ENCODE data around the gene MATK. TPM values are rescaled to one million over a fixed set of nuclear protein-coding genes. Genes with fewer than 3 reads are reported as not detected.

MATK gene
- total RNA-seq, 1 experiment from 2014 or later: 28.3 TPM

DNA sequence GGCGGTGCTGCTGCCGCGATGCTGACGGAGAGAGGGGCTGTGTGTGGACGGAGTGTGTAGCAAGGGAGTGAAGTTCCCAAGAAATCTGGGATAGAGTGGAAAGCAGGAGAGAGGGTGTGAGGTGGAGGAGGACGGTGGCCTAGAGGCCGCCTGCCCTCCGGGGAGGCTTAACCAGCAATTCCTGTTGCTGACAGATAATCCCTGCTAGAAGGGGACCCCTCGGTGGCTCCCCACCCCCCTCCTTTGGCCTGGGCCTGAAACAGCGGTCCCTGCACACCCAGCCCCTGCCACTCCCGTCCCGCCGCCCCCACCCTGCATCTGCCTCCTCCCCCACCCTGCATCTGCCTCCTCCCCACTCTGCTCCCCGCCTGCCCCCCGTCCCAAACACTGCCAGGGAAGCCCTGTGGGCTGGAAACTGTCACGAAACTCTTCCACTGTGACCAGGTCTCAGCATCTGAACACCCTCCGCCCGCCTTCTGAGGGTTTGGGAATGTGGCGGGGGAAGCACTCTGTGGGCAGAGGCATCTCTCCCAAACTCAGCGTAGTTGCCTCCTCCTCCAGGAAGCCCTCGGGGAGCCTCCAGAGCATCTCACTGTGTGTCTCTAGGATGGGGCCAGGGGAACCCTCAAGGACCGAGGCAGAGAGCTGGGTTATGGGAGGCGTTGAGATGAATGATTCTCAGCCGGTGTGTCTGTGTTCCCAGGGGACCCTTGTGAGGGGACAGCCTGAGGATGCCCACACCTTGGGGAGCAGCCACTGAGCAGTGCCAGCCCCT lies 17.1 kb upstream of the MATK start:
- DNase-seq (ENCODE audit: low spot score): no peak
- ATAC-seq: no peak
- Mint-ChIP-seq H3K4me3 (no peak overlapping the region), H3K4me1 (0 out of 2 replicates have a peak, but pooled peaks cover 4% of the 10 kb centered on the region), H3K9me3 (peaks cover 6% of the 10 kb centered on the region), H3K36me3 (no peaks in the 10 kb centered on the region), H3K27ac (no peak overlapping the region), H3K27me3 (ENCODE audit: low read depth) (peaks cover 32% of the 10 kb centered on the region)
- TF ChIP-seq RELA (CRISPR knock-in tag; IDR thresholded peaks at IDR 0.05; ENCODE audit: borderline replicate concordance): no peak
- no peak for TF ChIP-seq PRRX2 (CRISPR knock-in tag; IDR thresholded peaks at IDR 0.05)
- no peak for TF ChIP-seq ZNF263 (CRISPR knock-in tag; IDR thresholded peaks at IDR 0.05; ENCODE audit: low read depth)
- TF ChIP-seq, protein P1, sequence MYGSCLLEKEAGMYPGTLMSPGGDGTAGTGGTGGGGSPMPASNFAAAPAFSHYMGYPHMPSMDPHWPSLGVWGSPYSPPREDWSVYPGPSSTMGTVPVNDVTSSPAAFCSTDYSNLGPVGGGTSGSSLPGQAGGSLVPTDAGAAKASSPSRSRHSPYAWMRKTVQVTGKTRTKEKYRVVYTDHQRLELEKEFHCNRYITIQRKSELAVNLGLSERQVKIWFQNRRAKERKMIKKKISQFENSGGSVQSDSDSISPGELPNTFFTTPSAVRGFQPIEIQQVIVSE (CRISPR knock-in tag; IDR thresholded peaks at IDR 0.05; ENCODE audit: borderline replicate concordance): no peak
- no peak for TF ChIP-seq CBFB (CRISPR knock-in tag; IDR thresholded peaks at IDR 0.05; ENCODE audit: low read depth)
- TF ChIP-seq TCF7 (CRISPR knock-in tag; IDR thresholded peaks at IDR 0.05; ENCODE audit: low read depth): no peak
- TF ChIP-seq CREB1 (CRISPR knock-in tag; IDR thresholded peaks at IDR 0.05): no peak
- no peak for TF ChIP-seq ZNF671 (CRISPR knock-in tag; IDR thresholded peaks at IDR 0.05)
- no peak for TF ChIP-seq MXD4 (CRISPR knock-in tag; IDR thresholded peaks at IDR 0.05; ENCODE audit: borderline replicate concordance)
- TF ChIP-seq ELF4 (CRISPR knock-in tag; IDR thresholded peaks at IDR 0.05; ENCODE audit: low read depth): no peak
- no peak for TF ChIP-seq TEAD1 (CRISPR knock-in tag; IDR thresholded peaks at IDR 0.05)
- TF ChIP-seq, protein P2, sequence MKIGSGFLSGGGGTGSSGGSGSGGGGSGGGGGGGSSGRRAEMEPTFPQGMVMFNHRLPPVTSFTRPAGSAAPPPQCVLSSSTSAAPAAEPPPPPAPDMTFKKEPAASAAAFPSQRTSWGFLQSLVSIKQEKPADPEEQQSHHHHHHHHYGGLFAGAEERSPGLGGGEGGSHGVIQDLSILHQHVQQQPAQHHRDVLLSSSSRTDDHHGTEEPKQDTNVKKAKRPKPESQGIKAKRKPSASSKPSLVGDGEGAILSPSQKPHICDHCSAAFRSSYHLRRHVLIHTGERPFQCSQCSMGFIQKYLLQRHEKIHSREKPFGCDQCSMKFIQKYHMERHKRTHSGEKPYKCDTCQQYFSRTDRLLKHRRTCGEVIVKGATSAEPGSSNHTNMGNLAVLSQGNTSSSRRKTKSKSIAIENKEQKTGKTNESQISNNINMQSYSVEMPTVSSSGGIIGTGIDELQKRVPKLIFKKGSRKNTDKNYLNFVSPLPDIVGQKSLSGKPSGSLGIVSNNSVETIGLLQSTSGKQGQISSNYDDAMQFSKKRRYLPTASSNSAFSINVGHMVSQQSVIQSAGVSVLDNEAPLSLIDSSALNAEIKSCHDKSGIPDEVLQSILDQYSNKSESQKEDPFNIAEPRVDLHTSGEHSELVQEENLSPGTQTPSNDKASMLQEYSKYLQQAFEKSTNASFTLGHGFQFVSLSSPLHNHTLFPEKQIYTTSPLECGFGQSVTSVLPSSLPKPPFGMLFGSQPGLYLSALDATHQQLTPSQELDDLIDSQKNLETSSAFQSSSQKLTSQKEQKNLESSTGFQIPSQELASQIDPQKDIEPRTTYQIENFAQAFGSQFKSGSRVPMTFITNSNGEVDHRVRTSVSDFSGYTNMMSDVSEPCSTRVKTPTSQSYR (CRISPR knock-in tag; IDR thresholded peaks at IDR 0.05): no peak
- no peak for TF ChIP-seq TP53 (CRISPR knock-in tag; IDR thresholded peaks at IDR 0.05)
- no peak for TF ChIP-seq NR1H2 (CRISPR knock-in tag; IDR thresholded peaks at IDR 0.05)
- no peak for TF ChIP-seq ZNF138 (CRISPR knock-in tag; conservative IDR thresholded peaks at IDR 0.05)
- TF ChIP-seq ZNF317 (CRISPR knock-in tag; IDR thresholded peaks at IDR 0.05; ENCODE audit: borderline replicate concordance, low read depth): no peak
- POLR2A ChIA-PET: no interaction called here
- CTCF ChIA-PET: interaction anchor here (1.4 kb wide), 1 partner anchor 18 kb away, joined by 6 read pairs; no protein-coding TSS in a partner anchor

DNA sequence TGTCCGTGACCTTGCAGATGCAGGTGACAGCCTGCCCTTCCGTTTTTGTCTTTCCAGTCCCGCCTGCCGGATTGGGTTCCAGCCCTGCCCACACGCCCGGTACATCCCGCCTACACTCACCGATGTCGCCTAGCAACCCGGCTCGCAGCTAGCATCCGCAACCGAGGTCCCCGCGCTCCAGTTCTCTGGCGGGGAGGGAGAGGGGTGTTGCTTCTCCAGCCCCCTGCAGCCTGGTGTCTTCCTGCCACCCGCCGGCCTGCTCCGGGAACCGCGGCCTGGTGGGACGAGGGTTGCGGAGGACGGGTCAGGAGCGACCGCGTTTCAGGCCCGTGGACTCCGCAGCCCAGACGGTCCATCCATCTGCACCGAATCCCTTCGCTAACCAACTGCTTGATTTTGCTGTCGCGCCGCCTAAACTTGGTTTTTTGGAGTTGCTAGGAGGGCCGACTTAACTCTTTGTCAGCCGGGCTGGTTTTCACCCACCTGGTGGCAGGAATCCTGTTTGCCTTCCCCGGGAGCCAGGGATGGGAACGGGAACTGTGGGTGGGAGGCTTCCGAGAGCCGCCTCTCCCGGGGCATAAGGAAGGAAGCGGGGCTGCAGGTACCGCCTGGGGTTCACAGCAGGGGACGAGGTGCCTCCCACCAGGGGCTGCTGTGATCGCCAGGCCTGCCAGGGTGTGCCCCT lies 15.4 kb upstream of the MATK start:
- 0 out of 2 replicates have a peak, but pooled peaks cover 4% of the 10 kb centered on the region for H3K4me1 Mint-ChIP-seq
- ATAC-seq: peak; percentile 86
- ChIA-PET CTCF (no interaction called here), POLR2A (no interaction called here)
- peaks cover 5% of the 10 kb centered on the region for H3K9me3 Mint-ChIP-seq
- H3K27ac Mint-ChIP-seq: no peak overlapping the region
- peaks cover 4% of the 10 kb centered on the region for H3K36me3 Mint-ChIP-seq
- DNase-seq (ENCODE audit: low spot score): peak; percentile 74
- H3K4me3 Mint-ChIP-seq: peak overlapping the region; percentile 60
- peaks cover 32% of the 10 kb centered on the region for H3K27me3 Mint-ChIP-seq (ENCODE audit: low read depth)
- TF ChIP-seq, protein P3, sequence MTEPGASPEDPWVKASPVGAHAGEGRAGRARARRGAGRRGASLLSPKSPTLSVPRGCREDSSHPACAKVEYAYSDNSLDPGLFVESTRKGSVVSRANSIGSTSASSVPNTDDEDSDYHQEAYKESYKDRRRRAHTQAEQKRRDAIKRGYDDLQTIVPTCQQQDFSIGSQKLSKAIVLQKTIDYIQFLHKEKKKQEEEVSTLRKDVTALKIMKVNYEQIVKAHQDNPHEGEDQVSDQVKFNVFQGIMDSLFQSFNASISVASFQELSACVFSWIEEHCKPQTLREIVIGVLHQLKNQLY (CRISPR knock-in tag; IDR thresholded peaks at IDR 0.05): no peak
- TF ChIP-seq ATF1 (CRISPR knock-in tag; IDR thresholded peaks at IDR 0.05) (0 out of 2 replicates have a peak, but pooled peaks have one; percentile 68), ZNF121 (CRISPR knock-in tag; IDR thresholded peaks at IDR 0.05) (no peak), NR3C1 (CRISPR knock-in tag; conservative IDR thresholded peaks at IDR 0.05; ENCODE audit: low read depth) (no peak)
- TF ChIP-seq, protein P4, sequence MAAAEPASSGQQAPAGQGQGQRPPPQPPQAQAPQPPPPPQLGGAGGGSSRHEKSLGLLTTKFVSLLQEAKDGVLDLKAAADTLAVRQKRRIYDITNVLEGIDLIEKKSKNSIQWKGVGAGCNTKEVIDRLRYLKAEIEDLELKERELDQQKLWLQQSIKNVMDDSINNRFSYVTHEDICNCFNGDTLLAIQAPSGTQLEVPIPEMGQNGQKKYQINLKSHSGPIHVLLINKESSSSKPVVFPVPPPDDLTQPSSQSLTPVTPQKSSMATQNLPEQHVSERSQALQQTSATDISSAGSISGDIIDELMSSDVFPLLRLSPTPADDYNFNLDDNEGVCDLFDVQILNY (CRISPR knock-in tag; IDR thresholded peaks at IDR 0.05): peak; percentile 70; the same call in 1 of the 2 replicates
- TF ChIP-seq, protein P5, sequence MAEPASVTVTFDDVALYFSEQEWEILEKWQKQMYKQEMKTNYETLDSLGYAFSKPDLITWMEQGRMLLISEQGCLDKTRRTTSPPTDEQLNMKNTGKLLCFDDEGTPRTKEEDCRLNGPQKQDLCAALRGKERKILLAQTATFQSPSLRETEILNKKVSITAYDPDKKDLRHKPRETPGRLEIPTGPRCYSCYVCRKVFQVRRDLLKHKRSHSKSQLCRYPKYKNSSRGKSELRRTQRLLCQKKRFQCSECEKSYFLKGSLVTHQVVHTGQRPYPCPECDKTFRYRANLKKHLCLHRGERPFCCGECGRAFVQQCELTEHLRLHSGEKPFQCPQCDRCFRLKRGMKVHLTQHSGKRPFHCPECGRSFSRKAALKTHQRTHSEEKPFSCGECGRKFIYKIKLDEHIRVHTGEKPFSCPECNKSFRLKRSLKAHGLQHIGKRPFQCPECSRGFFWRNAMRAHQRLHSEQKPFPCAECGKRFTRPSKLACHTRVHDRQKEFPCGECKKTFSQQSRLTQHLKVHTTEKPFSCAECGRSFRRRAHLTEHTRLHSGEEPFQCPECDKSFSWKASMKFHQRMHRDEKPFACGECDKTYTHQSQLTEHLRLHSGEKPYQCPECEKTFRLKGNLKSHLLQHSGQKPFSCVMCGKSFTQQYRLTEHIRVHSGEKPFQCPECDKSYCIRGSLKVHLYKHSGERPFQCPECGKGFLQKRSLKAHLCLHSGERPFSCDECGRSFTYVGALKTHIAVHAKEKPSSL (CRISPR knock-in tag; conservative IDR thresholded peaks at IDR 0.05): no peak
- TF ChIP-seq, protein P6, sequence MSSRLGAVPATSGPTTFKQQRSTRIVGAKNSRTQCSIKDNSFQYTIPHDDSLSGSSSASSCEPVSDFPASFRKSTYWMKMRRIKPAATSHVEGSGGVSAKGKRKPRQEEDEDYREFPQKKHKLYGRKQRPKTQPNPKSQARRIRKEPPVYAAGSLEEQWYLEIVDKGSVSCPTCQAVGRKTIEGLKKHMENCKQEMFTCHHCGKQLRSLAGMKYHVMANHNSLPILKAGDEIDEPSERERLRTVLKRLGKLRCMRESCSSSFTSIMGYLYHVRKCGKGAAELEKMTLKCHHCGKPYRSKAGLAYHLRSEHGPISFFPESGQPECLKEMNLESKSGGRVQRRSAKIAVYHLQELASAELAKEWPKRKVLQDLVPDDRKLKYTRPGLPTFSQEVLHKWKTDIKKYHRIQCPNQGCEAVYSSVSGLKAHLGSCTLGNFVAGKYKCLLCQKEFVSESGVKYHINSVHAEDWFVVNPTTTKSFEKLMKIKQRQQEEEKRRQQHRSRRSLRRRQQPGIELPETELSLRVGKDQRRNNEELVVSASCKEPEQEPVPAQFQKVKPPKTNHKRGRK (CRISPR knock-in tag; IDR thresholded peaks at IDR 0.05; ENCODE audit: borderline replicate concordance): no peak
- TF ChIP-seq, protein P7, sequence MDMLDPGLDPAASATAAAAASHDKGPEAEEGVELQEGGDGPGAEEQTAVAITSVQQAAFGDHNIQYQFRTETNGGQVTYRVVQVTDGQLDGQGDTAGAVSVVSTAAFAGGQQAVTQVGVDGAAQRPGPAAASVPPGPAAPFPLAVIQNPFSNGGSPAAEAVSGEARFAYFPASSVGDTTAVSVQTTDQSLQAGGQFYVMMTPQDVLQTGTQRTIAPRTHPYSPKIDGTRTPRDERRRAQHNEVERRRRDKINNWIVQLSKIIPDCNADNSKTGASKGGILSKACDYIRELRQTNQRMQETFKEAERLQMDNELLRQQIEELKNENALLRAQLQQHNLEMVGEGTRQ (CRISPR knock-in tag; IDR thresholded peaks at IDR 0.05): no peak
